T-helper 2 cell treated with Interferon-gamma antibody and Interleukin-4, amounts not matched to agents 5 μg/mL and 100 μg/mL, for 36 hours (primary cell): ENCODE measurements around the gene CIROP.
"Not testable (repeated sequence)": the region's sequence is repeated elsewhere in the genome, so short reads cannot be mapped to it uniquely, and the experiment has no call there.

Source experiments
- DNase-seq: peaks from one replicate; pipeline ENCODE4 v3.0.0; 2021; ENCODE audit warnings: low spot score
- H3K27ac Mint-ChIP-seq: one replicate; pipeline ENCODE4 v1.8.0; 2021; ENCODE audit warnings: mild to moderate bottlenecking, mixed read lengths
- H3K27me3 Mint-ChIP-seq: one replicate; pipeline ENCODE4 v1.8.0; 2021; ENCODE audit warnings: low read depth, mixed read lengths
- H3K36me3 Mint-ChIP-seq: one replicate; pipeline ENCODE4 v1.8.0; 2021; ENCODE audit warnings: low read depth, mixed read lengths
- H3K4me1 Mint-ChIP-seq: one replicate; pipeline ENCODE4 v1.8.0; 2021; ENCODE audit warnings: low read depth, mixed read lengths
- H3K4me3 Mint-ChIP-seq: one replicate; pipeline ENCODE4 v1.8.0; 2022; ENCODE audit warnings: mild to moderate bottlenecking, moderate library complexity, mixed read lengths
- H3K9me3 Mint-ChIP-seq: one replicate; pipeline ENCODE4 v1.8.0; 2021; ENCODE audit warnings: mixed read lengths

CIROP gene

DNA sequence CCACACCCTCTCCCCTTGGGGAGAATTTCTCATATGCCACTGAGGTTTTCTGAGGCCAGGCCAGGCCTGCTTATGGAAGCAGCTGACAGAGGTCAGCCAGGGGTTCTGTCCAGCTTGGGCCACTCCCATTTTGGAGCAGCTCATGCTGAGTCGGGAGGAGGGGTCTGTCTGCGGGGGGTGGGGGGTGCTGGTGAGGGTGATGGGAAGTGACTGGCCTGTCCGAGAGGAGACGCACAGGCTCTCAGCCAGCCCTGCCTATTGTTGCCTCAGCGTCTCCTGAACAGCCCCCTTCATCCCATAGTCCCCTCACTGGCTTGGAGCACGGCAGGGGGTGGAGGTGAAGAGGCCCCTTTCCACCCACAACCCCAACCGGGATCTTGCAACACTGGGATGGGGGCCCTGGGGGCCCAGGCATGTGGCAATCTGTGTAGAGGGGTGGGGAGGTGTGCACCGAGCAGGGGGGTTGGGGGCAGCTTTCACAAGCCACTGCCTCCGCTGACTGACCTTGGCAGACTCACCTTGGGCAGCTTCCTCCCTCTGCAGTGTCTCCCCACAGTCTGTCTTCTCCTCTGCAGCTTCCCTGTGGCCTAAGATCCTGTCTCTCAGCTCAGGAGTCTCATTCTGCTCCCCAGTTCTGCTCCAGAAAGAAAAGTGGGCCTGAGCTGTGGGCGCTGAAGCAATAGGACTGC is 8.8 kb upstream of the CIROP start:
- H3K4me1 Mint-ChIP-seq = no peaks in the 10 kb centered on the region

DNA sequence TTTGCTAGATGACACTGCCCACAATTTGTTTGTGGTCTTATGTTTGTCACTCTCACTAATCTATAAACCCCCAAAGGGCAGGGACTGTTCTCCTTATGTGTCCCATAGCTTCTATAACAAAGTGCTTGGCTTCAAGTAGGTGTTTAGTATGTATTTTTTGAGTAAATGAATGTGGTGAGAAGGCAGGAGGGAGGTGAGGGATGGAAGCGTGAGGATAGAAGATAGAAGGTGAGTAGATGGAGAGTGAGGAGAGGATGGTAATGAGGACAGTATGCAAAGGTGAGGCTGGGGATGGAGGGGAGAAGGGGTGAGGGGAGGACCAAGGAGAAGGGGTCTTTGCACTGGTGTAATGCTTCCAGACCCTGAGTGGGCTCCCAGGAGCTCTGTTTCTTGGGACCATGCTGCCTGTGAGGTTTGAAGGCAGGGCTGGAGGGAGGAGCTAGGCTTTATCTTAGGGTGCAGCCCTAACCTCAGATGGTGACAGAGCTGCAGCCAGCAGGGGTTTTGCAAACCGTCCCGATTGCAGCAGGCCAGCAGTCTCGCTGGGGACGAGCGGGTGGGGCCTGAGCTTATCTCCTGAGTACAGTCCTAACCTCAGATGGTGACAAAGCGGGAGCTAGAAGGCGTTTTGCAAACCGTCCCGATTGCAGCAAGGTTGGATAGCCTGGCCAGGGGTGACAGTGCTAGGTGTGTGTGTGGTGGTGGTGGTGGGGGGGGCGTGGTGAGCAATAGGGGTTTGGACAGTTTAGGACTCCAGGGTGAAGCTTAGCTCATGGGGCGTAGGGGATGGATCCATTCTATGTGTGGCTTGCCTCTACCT is 7.8 kb upstream of the CIROP start:
- no peaks in the 10 kb centered on the region for H3K4me1 Mint-ChIP-seq
- no peaks in the 10 kb centered on the region for H3K9me3 Mint-ChIP-seq
- no peaks in the 10 kb centered on the region for H3K27me3 Mint-ChIP-seq
- H3K27ac Mint-ChIP-seq = no peak overlapping the region
- H3K4me3 Mint-ChIP-seq = no peak overlapping the region
- no peaks in the 10 kb centered on the region for H3K36me3 Mint-ChIP-seq
- DNase-seq = no peak

More for the DNA sequence above, 8.8 kb upstream of the CIROP start:
- H3K36me3 Mint-ChIP-seq = no peaks in the 10 kb centered on the region
- H3K9me3 Mint-ChIP-seq = no peaks in the 10 kb centered on the region
- no peak overlapping the region for H3K4me3 Mint-ChIP-seq
- no peak for DNase-seq
- H3K27me3 Mint-ChIP-seq = no peaks in the 10 kb centered on the region
- no peak overlapping the region for H3K27ac Mint-ChIP-seq

DNA sequence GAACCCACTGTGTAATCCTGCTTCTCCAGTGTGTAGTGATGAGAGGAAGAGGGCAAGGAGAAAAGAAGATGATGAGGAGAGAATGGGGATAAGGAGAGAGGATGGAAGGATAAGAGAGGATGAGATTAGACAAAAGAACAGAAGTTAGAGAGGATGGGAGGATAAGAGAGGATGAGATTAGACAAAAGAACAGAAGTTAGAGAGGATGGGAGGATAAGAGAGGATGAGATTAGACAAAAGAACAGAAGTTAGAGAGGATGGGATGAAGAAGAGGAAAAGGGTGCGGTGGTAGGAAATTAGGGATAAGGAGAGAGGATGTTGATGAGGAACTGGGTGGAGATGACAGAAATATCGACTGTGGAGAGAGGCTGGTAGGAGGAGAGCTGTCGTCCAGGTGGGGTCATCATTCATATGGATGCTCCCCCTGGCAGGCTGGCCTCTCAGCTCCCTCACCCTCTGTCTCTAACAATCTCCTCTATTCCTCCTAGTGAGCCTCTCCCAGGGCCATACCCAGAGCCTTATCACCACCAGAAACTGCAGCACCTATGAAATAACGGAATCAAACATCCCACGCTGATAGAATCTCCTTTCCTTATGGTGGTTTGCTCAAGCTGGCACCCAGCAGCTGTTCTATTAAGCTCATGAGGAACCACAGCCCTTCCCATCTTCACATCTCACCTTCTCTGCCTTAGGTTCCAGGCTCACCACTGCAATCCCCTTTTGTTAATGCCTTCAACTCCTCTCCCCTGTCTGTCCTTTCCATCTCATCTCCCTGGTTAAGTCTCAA is 6.0 kb upstream of the CIROP start:
- no peak overlapping the region for H3K4me3 Mint-ChIP-seq
- no peaks in the 10 kb centered on the region for H3K4me1 Mint-ChIP-seq
- H3K9me3 Mint-ChIP-seq = no peaks in the 10 kb centered on the region
- no peaks in the 10 kb centered on the region for H3K36me3 Mint-ChIP-seq
- H3K27ac Mint-ChIP-seq = no peak overlapping the region
- no peaks in the 10 kb centered on the region for H3K27me3 Mint-ChIP-seq
- no peak for DNase-seq

DNA sequence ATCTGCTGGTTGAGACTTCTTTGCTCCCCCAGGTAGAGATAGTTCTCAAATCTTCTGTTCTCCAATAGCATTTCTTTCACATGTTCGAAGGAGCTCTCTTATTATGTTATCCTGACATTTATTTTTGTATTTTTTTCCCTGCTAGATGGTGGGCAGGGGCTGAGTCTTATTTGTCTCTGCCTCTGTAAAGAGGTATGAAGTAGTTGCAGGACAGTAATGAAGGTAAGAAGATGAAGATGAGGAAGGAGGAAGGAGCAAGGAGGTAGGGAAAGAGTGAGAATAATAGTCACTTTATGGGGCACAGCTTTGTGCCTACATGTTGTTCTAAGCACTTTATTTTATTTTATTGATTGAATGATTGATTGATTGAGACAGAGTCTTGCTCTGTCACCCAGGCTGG is 5.0 kb upstream of the CIROP start:
- Mint-ChIP-seq H3K9me3 (no peaks in the 10 kb centered on the region), H3K36me3 (no peaks in the 10 kb centered on the region)

DNA sequence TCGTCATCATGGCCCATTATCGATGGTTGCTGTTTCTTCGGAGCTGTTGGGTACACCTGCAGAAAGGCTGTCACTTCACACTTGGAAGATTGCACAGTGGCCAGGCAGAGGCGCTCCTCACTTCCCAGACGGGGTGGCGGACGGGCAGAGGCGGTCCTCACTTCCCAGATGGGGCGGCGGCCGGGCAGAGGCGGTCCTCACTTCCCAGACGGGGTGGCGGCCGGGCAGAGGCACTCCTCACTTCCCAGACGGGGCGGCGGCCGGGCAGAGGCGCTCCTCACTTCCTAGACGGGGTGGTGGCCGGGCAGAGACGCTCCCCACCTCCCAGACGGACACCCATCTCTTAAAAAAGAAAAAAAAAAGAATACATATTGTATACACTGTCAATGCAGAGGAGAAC is 3.4 kb upstream of the CIROP start:
- not testable (repeated sequence) for H3K4me1 Mint-ChIP-seq, H3K36me3 Mint-ChIP-seq, H3K4me3 Mint-ChIP-seq, H3K27ac Mint-ChIP-seq, H3K9me3 Mint-ChIP-seq, DNase-seq, H3K27me3 Mint-ChIP-seq

More for the DNA sequence above, 5.0 kb upstream of the CIROP start:
- Mint-ChIP-seq H3K4me1 (no peaks in the 10 kb centered on the region), H3K27me3 (no peaks in the 10 kb centered on the region), H3K4me3 (no peak overlapping the region), H3K27ac (no peak overlapping the region)
- no peak for DNase-seq

DNA sequence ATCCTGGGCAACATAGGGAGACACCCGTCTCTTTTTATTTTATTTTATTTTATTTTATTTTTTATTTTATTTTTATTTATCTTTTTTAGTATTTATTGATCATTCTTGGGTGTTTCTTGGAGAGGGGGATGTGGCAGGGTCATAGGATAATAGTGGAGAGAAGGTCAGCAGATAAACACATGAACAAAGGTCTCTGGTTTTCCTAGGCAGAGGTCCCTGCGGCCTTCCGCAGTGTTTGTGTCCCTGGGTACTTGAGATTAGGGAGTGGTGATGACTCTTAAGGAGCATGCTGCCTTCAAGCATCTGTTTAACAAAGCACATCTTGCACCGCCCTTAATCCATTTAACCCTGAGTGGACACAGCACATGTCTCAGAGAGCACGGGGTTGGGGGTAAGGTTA is 2.8 kb upstream of the CIROP start:
- not testable (repeated sequence) for H3K4me1 Mint-ChIP-seq, DNase-seq, H3K27ac Mint-ChIP-seq

DNA sequence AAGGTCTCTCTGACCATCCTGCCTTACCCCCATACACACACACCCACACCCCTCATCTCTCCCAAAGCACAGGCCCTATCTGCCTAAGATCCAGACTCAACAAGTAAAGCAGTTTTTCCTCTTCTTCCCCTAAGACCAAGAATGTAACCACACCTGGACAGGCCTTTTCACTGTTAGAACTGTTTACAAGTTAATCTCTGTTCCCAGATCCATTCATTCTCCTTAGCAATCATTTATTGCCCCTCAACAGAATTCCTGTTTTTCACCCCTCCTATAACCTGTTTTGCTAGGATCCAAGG is 1.9 kb upstream of the CIROP start:
- Mint-ChIP-seq H3K4me1 (no peaks in the 10 kb centered on the region), H3K4me3 (no peak overlapping the region), H3K27ac (no peak overlapping the region), H3K27me3 (peaks cover 7% of the 10 kb centered on the region), H3K9me3 (no peaks in the 10 kb centered on the region), H3K36me3 (no peaks in the 10 kb centered on the region)
- no peak for DNase-seq

More for the DNA sequence above, 2.8 kb upstream of the CIROP start:
- not testable (repeated sequence) for H3K27me3 Mint-ChIP-seq, H3K36me3 Mint-ChIP-seq, H3K9me3 Mint-ChIP-seq, H3K4me3 Mint-ChIP-seq

DNA sequence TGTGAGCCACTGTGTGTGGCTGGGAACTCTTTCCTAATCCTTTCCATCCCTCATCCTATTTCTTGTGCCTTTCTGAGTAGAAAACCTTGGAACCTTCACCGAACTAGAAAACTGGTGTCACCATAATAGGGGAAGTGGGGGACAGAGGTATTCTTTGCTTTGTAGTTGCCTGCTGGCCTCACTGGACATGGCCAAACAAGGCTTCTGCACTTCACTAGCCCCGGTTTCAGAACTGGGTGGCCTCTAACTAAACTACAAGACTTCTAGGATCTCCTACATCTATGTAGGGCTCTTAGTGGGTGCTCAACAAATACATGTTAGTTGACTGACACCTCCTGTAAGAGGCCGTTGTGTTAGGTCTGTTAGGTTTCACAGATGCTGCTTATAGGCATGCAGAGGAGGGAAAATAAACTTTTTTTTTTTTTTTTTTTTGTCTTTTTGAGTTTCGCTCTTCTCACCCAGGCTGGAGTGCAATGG is 597 bp upstream of the CIROP start:
- Mint-ChIP-seq H3K27me3 (peaks cover 7% of the 10 kb centered on the region), H3K9me3 (no peaks in the 10 kb centered on the region), H3K4me1 (no peaks in the 10 kb centered on the region), H3K27ac (no peak overlapping the region), H3K36me3 (no peaks in the 10 kb centered on the region), H3K4me3 (no peak overlapping the region)
- DNase-seq = no peak

DNA sequence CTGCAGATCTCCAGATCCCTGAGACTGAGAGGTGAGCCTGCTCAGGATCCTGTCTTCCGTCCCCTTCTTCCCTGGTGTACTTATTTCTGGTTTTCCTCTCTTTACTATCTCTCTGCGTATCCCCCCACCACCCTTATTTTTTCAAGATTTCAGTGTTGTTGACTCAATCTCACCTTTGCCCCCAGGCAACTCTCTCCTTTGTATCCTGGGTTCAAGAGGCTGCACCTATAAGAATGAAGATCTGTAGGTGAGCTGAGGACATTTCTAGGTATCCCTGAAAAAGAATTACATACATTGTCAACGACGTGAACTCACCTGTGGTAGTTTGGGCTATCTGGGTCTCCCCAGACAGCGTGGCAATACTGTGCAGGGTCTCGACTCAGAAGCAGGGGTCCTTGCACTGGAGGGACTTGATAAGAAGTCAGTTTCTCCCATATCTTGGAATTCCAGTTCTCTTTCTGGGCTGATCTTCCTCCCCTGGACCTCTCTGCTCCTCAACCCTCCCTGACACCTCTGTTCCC is 659 bp downstream of the CIROP start:
- Mint-ChIP-seq H3K9me3 (no peaks in the 10 kb centered on the region), H3K36me3 (peaks cover 5% of the 10 kb centered on the region), H3K4me1 (no peaks in the 10 kb centered on the region), H3K4me3 (no peak overlapping the region), H3K27ac (no peak overlapping the region), H3K27me3 (peaks cover 7% of the 10 kb centered on the region)
- DNase-seq = no peak

DNA sequence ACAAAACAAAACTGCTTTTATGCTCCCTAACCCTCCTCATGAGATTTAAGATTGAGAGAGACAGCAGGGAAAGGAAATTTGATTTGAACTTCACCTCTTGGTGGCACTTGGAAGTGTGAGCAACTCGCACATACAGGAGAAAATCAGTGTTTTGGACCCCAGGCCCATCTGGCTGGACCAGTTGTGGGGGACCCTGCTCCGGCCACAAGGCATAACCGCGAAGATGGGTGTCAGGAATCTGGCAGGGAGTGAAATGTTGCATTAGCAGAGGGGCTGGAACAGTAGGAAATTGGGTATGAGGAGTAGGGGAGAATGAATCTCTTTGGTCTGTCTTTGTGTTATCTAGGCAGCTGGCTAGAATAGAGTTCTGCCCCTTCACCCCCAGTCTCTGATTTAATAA is 1.2 kb downstream of the CIROP start:
- H3K36me3 Mint-ChIP-seq = peaks cover 6% of the 10 kb centered on the region
- H3K4me3 Mint-ChIP-seq = no peak overlapping the region
- H3K4me1 Mint-ChIP-seq = no peaks in the 10 kb centered on the region
- no peak overlapping the region for H3K27ac Mint-ChIP-seq
- DNase-seq = no peak
- H3K9me3 Mint-ChIP-seq = no peaks in the 10 kb centered on the region
- peaks cover 7% of the 10 kb centered on the region for H3K27me3 Mint-ChIP-seq

DNA sequence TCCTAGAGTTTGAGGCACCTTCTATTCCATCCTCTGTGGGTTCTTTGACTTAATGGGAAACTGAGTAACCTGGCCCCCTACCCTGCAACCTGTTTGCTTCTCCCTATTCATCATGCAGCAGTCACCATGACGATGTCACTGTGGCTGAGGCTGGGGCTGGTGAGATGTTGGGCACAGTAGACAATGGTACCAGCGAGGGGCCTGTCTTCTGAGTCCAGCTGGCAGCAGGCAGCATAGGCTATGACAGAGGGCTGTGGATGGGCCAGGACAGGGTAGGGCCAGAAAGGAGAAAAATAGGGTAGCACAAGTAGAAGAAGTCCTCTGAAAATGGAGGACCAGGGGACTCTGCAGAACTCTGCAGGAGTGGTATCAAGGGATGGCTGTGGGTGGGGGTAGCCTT is 2.0 kb downstream of the CIROP start:
- Mint-ChIP-seq H3K4me1 (peaks cover under 1% of the 10 kb centered on the region), H3K9me3 (no peaks in the 10 kb centered on the region), H3K36me3 (peaks cover 7% of the 10 kb centered on the region), H3K4me3 (no peak overlapping the region), H3K27me3 (peaks cover 7% of the 10 kb centered on the region), H3K27ac (no peak overlapping the region)
- no peak for DNase-seq

DNA sequence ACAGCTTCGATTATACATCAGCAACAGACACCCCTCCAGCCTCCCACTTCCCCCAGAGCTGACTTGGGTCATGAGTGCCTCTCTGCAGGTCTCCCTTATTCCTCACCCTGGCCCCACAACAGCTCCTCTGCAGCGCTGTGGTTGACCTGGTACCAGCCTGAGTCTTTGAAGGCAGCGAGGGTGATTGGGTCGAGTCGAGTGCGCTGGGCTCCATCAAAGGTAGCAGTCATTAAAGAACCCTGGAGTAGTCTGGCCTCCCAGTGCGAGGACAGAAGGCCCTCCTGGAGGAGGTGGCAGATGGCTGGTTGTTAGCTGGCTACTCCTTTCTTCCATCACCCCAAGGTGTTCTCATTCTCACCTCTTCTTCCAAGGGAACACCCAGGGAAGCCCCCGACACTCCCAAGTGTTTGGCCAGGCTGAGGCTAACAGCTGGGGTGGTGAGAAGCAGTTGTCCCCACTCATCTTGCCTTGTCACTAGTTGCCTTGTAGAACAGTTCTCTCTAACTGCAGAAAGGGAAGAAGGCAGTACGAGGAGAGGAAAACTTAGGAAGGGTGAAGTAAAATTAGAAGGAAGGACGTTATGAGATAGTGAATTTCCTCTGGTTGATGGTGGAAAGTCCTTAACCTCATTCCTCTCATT is 2.7 kb downstream of the CIROP start:
- DNase-seq = no peak
- H3K4me3 Mint-ChIP-seq = no peak overlapping the region

DNA sequence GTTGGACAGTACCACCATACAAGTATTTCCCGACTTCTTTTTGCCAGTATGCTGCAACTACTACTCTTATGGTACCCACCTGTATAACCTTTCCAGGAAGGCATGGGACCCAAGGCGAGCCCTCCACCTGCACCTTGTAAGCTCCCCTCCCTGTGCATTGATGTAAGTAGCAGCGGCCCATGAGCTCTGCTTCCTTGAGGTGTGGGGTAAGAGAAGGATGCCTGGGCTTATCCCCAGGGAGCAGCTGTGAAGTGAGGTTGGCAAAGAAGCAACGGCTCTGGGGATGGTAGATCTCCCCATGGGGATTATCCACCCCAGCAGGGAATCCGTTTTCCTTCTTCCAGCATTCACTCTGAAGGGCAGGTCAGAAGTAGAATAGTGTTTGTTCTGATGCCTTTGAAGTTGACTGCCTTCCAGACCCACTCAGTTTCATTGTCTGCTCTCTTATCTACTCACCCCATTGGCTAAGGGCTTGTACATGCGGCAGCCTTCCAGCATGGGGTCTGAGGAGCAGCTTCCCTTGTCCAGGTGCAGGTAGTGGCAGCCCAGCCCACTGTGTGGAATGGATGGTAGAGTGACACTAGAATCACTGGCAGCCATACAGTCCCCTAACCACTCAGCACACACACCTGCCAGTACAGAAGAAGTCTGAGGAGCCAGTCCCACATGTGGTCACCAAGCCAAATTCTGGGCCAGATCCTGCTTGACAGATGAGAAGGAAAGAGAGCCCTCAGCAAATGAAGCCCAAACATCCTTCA is 3.4 kb downstream of the CIROP start:
- Mint-ChIP-seq H3K4me3 (no peak overlapping the region), H3K27ac (no peak overlapping the region), H3K4me1 (peaks cover 14% of the 10 kb centered on the region), H3K36me3 (peaks cover 16% of the 10 kb centered on the region), H3K27me3 (peaks cover 7% of the 10 kb centered on the region), H3K9me3 (no peaks in the 10 kb centered on the region)
- no peak for DNase-seq

More for the DNA sequence above, 2.7 kb downstream of the CIROP start:
- Mint-ChIP-seq H3K27ac (no peak overlapping the region), H3K4me1 (peaks cover 7% of the 10 kb centered on the region), H3K9me3 (no peaks in the 10 kb centered on the region), H3K27me3 (peaks cover 7% of the 10 kb centered on the region), H3K36me3 (peaks cover 14% of the 10 kb centered on the region)
